ENCODE data around the gene ANAPC13.

The ANAPC13 gene

GRCh38 chr3:134503266-134503665 is 17.5 kb upstream of the ANAPC13 start:
- no peak for DNase-seq (ENCODE audit: low spot score)
- in situ Hi-C loops (cut with MboI; ENCODE audit: low sequenced_read_pairs, unreplicated experiment), result no loop called here

GRCh38 chr3:134496471-134497071 is 10.8 kb upstream of the ANAPC13 start:
- TF ChIP-seq, protein P1, sequence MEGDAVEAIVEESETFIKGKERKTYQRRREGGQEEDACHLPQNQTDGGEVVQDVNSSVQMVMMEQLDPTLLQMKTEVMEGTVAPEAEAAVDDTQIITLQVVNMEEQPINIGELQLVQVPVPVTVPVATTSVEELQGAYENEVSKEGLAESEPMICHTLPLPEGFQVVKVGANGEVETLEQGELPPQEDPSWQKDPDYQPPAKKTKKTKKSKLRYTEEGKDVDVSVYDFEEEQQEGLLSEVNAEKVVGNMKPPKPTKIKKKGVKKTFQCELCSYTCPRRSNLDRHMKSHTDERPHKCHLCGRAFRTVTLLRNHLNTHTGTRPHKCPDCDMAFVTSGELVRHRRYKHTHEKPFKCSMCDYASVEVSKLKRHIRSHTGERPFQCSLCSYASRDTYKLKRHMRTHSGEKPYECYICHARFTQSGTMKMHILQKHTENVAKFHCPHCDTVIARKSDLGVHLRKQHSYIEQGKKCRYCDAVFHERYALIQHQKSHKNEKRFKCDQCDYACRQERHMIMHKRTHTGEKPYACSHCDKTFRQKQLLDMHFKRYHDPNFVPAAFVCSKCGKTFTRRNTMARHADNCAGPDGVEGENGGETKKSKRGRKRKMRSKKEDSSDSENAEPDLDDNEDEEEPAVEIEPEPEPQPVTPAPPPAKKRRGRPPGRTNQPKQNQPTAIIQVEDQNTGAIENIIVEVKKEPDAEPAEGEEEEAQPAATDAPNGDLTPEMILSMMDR (IDR thresholded peaks at IDR 0.05; ENCODE audit: borderline replicate concordance, control extremely low read depth, extremely low read depth, insufficient read depth, missing control alignments), result no peak
- DNase-seq (ENCODE audit: low spot score), result no peak
- in situ Hi-C loops (cut with MboI; ENCODE audit: low sequenced_read_pairs, unreplicated experiment), result no loop called here

More at GRCh38 chr3:134503266-134503665, 17.5 kb upstream of the ANAPC13 start:
- TF ChIP-seq, protein P1 (IDR thresholded peaks at IDR 0.05; ENCODE audit: borderline replicate concordance, control extremely low read depth, extremely low read depth, insufficient read depth, missing control alignments), result no peak

- no peak for DNase-seq (ENCODE audit: low spot score)
- TF ChIP-seq, protein P1 (IDR thresholded peaks at IDR 0.05; ENCODE audit: borderline replicate concordance, control extremely low read depth, extremely low read depth, insufficient read depth, missing control alignments), result no peak
- in situ Hi-C loops (cut with MboI; ENCODE audit: low sequenced_read_pairs, unreplicated experiment), result no loop called here
Measured at GRCh38 chr3:134495980-134496379, 10.2 kb upstream of the ANAPC13 start.

DNA sequence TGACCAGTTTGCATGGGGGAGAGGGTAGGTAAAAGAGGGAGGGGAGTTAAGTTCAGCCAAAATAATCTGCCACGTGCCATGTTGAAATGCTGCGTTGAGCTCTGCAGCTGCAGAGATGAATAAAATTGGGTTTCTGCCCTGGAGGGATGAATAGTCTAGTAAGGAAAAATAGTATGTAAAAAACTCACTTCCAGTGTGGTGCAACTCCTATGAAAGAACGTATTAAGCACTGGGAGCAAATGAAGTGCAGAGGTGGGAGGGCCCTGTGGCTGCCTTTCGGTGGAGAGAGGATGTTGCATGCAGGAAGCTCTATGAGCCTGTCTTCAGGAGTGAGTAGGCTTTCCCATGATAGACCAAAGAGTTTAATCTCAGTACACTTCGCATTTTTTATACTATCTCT is 8.7 kb upstream of the ANAPC13 start:
- in situ Hi-C loops (cut with MboI; ENCODE audit: low sequenced_read_pairs, unreplicated experiment), result no loop called here

GRCh38 chr3:134487406-134487805 is 1.6 kb upstream of the ANAPC13 start:
- in situ Hi-C loops (cut with MboI; ENCODE audit: low sequenced_read_pairs, unreplicated experiment), result no loop called here
- TF ChIP-seq, protein P1 (IDR thresholded peaks at IDR 0.05; ENCODE audit: borderline replicate concordance, control extremely low read depth, extremely low read depth, insufficient read depth, missing control alignments), result no peak
- DNase-seq (ENCODE audit: low spot score), result peak; percentile 65

More for the DNA sequence above, 8.7 kb upstream of the ANAPC13 start:
- DNase-seq (ENCODE audit: low spot score), result no peak
- TF ChIP-seq, protein P1 (IDR thresholded peaks at IDR 0.05; ENCODE audit: borderline replicate concordance, control extremely low read depth, extremely low read depth, insufficient read depth, missing control alignments), result no peak

DNA sequence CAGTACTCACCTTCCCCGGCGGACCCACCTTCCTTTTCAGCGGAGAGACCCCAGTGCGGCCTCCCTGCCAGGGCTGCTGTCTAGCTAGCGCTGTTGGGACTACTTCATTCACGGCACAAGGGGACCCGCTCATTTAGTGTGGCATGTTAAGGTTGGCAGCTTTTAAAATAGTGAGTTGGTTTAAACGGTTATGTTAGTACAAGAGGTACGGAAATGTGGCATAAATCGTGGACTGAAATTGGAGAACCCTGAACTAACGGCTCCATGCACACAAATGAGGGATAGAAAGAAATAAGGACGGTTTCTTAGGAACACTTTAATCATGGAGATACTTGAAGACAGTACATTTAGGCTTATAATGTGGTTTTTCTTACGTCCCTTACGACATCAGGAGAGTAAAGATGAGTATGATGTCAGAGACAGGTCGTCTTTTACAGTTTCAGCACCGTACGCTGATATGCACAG is 824 bp upstream of the ANAPC13 start:
- TF ChIP-seq, protein P1 (IDR thresholded peaks at IDR 0.05; ENCODE audit: borderline replicate concordance, control extremely low read depth, extremely low read depth, insufficient read depth, missing control alignments), result no peak
- DNase-seq (ENCODE audit: low spot score), result no peak
- in situ Hi-C loops (cut with MboI; ENCODE audit: low sequenced_read_pairs, unreplicated experiment), result no loop called here

Measured in GM13976 (cell line).